Activated CD4-positive, alpha-beta T cell treated with anti-CD3 and anti-CD28 coated beads, Interleukin-2, amount 50 U/mL, for 16 hours (primary cell): ENCODE measurements around the gene CLEC9A.
"Not testable (repeated sequence)": the region's sequence is repeated elsewhere in the genome, so short reads cannot be mapped to it uniquely, and the experiment has no call there.

ENCODE experiments used
- DNase-seq: peaks from one replicate; pipeline ENCODE4 v3.0.0-alpha.2; 2020

CLEC9A gene

DNA sequence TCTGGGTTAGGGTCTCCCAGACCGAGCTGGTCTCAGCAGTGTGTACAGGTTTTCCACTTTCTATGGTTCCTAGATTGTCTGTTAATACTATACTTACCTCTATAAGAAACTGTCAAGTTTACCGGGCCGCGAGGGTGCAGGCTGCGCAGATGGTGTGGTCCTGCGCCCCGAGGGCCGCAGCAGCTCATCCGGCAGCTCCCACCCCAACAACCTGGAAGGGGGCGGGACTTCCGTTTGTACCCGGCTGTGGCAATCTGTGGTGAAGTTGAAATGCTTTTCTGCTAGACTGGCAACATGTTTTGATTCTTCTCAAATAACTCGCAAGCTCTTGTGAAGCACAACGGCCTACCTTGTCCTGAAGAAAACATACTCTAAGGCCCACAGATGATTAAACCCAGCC, at the start of gene CLEC9A:
CLEC9A (plus strand) TSS at position 237 of the 400 bp plus-strand sequence. CDS start 22,006 bp downstream, outside the sequence.
- DNase-seq = no peak

DNA sequence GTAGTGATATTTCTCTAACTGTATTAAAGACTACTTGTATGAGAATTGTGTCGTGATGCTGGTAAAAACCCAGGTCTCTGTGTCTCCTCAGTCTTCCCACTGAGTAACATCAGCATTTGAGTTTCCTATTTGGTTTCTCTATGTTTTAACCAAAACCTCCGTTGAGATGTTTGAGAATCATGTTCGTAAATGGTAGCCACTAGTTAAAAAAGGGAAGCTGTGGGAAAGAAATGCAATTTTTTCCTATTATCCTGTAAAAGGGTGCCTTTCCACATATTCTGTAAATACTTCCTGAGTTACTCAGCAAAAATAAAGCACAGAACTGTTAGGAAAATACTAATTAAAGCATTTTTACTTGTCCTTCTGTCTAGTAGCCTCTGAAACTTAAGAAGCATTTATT, 38.6 kb upstream of the CLEC9A start:
- no peak for DNase-seq

DNA sequence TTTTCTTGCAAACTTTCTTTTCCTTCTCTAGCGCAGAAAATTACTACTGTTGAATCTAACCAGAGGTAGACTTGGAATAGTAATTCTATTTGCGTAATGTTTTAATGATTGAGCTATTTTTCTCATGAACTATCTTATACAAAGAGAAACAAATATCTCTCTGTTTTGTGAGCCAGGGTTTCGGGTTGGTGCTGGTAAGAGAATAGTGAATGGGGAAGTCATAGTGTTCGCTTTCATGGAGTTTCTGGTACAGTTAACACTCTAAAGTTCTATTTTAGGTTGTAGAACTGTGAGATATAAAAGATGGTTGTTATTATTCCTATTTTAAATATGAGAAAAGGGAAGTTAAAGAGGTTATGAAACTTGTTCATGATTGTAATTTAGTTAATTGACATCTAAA, 38.2 kb upstream of the CLEC9A start:
- no peak for DNase-seq

- DNase-seq = no peak
Measured at GRCh38 chr12:9999016-9999415, 31.5 kb upstream of the CLEC9A start, which contains the start of gene CLEC1B. Gene CLEC1B, minus strand, starts transcription at chr12:9999121. Its CDS starts 21 bp downstream, at chr12:9999100.

DNA sequence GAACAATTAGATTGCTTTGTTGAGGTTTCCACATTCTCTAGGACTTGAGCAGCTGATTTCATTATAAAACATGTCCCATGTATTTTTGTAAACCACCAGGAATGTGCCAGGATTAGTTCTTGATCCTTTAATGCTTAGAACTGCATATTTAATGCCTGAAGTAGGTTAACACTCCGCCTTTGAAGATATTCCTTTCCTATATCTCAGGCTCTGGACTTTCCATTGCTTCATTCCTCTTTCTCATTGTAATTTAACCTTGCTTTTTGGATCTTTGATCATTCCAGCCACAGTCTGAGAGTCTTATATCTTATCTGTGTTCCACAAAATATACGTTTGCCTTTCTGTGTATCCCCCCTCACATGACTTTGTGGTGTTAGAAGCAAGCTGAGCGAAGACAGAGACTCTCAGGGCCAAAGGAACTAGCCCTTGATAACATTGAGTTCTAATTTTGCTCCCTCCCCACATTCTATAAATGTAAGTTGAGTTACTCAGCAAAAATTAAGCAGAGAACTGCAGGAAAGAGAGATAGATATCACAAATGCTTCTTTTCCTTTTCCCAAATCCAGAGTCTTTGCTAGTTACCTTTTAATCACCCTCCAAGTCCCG, 29.2 kb upstream of the CLEC9A start:
- no peak for DNase-seq

DNA sequence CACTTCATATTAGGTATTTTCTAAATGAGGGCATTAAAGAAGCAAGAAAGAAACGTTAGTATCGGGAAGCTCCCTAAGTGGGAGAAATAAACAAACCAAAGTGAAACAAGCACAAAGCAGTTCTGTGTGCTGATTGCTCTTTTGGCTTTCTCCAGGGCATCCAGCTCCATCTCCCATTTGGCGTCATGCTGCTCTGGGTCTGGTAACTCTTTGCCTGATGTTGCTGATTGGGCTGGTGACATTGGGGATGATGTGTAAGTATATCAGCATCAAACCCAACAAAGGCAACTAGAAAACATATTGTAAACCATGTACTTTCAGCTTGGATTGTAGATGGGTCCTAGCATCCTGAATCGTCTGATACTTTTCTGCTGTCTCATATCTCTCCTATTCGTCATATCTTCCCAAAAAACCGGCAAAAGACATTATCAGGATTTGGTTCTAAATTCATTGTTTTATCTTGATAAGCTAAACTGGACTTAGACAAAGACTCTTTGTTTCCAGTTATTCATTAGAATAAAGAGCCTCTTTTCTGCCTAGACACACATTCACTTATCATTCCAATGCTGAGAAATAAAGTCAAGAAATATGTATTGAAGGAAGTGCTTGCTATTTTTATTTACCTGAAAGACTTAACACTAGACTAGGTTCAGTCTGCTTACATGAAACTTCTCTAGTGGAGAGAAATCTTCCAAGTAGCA, 17.7 kb upstream of the CLEC9A start:
- DNase-seq = no peak

DNA sequence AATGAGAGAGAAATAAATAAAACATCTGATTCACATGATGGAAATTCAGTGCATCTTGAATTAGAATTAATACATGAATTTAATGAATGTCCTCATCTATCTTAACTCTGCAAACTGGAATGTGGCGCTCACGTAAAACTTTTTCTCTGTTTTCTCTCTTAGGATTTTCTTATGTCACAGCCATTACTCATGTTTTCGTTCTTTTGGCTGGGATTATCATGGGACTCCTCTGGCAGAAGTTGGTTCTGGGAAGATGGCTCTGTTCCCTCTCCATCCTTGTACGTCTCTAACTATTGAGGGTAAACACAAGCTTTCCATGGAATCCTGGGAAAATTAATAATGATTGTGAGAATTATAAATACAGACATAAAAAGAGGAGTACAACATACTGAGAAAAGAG, 15.0 kb upstream of the CLEC9A start:
- no peak for DNase-seq

GRCh38 chr12:10016881-10017280, 13.6 kb upstream of the CLEC9A start:
- no peak for DNase-seq

DNA sequence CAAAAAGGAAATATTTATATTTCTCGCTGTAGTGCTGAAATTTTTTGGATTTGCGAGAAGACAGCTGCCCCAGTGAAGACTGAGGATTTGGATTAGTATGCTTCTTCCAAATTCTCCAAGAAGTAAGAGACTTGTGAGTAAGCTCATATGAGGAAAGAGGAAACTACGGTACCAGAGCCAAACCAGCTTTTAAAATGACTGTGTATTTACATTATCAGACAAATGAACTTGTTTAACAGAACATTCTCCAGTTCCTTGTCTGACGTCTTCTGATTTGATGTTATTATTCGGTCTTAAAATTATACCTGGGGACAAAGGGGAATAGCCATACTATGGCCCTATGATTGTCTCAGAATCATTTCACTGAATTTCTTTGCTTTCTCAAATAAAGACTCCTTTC, 12.1 kb upstream of the CLEC9A start:
- no peak for DNase-seq

DNA sequence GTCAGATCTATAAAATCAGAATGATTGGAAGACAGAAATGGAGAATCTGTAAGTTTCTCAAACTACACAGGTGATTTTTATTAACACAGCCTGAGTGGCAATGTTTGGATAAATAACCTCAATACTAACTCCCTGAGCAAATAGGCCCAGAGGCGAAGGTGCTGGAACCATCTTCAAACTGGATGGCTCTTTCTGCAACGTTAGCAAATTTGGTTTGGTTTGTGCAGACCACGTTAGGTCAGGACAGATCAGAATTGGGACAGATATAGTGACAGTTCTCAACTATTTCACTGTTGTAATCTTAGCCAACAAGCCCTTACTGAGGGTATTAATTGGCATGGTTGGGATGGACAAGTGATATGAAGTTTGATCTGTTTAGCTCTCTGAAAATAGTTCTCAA, 9.1 kb upstream of the CLEC9A start:
- DNase-seq = no peak

- DNase-seq = no peak
Measured at GRCh38 chr12:10025236-10025635, 5.2 kb upstream of the CLEC9A start.

DNA sequence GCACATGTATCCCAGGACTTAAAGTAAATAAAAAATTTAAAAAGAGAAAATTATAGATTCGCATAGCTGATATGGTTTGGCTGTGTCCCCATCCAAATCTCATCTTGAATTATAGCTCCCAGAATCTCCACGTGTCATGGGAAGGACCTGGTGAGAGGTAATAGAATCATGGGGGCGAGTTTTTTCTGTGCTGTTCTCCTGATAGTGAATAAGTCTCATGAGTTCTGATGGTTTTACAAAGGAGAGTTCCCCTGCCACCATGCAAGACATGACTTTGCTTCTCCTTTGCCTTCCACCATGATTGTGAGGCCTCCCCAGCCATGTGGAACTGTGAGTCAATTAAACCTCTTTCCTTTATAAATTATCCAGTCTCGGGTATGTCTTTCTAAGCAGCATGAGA, 3.8 kb upstream of the CLEC9A start:
- not testable (repeated sequence) for DNase-seq

GRCh38 chr12:10027311-10027710, 3.2 kb upstream of the CLEC9A start:
- DNase-seq = no peak

GRCh38 chr12:10027721-10028120, 2.8 kb upstream of the CLEC9A start:
- no peak for DNase-seq

DNA sequence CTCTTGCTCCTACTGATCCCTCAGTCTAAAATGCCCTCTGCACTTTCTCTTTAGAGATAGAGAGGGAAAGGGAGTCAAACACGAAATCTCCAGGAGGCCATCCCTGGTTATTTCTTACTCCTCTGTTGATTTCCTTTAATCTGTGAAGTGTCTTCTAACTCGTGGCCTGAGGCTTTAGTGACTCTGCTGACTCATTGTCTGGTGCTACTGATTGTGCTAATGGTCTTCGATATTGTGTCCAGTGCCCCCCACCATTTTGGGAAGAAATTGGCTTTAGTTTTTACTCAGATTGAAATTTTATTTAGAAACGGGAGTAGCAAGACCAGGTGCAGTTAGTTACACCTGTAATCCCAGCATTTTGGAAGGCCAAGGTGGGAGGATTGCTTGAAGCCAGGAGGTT, 839 bp downstream of the CLEC9A start:
- DNase-seq = no peak

GRCh38 chr12:10031771-10032175, 1.3 kb downstream of the CLEC9A start:
- no peak for DNase-seq

DNA sequence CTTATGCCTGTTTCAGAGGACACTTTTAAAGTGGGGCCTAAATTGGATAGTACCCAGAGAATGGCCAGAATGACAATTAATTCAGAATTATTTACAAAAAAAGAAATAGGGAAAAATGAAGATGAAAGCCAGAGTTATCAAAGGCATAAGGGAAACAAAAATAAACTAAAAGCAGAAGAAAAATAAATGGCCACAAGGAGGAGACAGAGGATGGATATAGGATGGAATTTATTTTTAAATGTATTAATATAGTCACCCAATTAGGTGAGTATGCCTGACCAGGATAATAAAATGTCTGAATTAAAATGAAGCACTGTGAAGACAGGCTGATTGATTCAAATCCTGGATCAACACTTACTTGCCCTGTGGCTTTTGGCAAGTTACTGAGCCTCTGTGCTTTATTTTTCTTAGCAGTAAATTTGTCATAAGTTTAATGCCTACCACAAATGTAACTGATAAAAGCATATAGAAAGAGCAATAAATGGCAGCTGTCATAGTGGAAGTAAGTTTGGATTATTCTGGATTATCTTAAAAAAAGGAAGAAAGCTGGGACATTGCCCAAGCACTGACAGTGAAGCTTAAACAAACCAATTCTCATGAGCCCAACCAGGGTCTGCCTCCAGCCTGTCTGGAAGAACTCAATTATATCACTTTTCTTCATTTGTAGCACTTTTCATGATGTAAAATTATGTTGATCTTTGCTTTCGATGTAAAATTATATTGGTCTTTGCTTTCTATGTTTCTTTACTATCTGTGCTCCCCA, 3.5 kb downstream of the CLEC9A start:
- DNase-seq = no peak

DNA sequence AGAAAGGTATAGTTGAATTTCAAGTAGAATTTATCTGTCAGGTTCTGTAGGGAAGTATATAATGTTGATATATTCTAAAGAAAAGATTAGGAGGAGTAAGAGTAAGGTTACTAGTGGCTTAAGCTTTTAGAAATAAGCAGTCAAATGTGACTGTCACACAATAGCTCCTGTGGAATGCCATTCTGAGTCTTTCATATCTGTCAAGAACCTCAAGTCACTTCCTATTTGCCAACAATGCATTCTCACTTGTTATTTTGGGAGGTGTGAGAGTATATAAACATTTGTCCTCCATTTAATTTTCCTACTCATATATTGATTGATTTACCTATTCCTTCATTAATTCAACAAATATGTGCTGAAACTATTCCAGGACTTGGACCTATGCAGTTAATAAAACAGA, 11.7 kb downstream of the CLEC9A start:
- DNase-seq = no peak

DNA sequence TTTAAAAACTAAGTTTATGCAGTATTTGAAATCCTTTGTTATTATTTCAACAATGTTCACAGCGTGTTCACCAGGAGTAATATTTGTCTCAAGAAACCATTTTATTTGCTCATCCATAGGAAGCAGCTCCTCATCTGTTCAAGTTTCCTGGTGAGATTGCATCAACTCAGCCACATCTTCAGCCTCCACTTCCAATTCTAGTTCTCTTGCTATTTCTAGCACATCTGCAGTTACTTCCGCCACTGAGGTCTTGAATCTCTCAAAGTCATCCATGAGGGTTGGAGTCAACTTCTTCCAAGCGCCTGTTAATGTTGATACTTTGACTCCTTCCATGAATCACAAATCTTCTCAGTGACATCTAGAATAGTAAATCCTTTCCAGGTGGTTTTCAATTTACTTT, 18.0 kb downstream of the CLEC9A start:
- DNase-seq = no peak

- DNase-seq = peak; percentile 14
Measured at GRCh38 chr12:10052193-10052913, 21.9 kb downstream of the CLEC9A start.

DNA sequence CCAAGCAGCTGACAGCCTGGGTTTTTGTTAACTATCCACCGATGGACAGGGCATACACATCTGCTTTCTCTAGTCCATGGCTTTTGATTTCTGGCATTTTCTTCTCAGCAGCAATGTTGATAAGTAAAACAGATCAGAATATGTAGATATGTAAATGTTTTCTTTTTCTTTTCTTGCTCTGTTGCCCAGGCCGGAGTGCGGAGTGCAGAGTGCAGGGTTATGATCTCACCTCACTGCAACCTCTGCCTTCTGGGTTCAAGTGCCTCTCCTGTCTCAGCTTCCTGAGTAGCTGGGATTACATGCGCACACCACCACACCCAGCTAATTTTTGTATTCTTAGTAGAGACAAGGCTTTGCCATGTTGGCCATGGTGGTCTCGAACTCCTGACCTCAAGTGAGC, 27.9 kb downstream of the CLEC9A start:
- DNase-seq = no peak

- DNase-seq = peak; percentile 18
Measured at GRCh38 chr12:10065241-10065640, 34.8 kb downstream of the CLEC9A start.

DNA sequence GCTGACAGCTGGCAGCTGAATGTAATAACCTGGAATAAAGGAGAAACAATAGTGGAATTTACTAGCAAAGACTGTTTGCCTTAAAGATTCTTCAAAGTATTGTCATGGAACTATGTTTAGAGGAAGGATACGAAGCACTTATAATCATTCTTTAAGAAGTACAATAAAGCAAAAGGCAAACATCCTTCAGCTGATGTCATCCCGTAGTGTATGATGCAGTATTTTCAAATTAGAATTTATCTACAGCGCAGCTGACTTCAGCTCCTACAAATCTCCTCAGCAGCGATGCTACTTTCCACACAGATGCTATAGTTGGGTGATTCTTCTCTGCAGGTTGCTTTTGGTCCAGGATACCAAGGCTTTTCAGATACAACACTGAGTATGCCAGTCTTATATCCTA, 36.8 kb downstream of the CLEC9A start:
- no peak for DNase-seq
